ENCODE results near the gene SNX27. TPM values are rescaled to one million over a fixed set of nuclear protein-coding genes. Genes with fewer than 3 reads are reported as not detected.

The SNX27 gene
- total RNA-seq, 2 experiments from 2014 or later = 13.2 to 13.3 TPM

DNA sequence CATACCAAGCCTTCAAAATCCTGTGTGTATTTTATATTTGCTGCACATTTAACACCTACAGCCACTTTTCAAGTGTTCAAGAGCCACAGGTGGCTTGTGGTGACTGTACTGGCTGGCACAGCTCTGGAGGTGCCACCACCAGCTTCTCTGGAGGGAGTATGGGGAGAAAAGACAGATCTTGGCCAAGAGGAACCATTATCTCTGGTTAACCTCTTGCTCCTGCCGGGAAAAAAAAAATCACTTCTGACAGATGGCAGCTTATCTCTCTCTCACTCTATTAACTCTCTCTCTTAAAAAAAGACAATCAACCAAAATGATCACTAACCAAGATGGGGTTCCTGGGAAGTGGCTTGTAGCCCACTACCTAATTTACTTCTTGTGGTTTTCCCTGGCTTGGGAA, 108.3 kb downstream of the SNX27 start:
- ATAC-seq (ENCODE audit: poor library complexity) = no peak
- no peaks in the 10 kb centered on the region for H3K36me3 Mint-ChIP-seq (ENCODE audit: low read depth)
- intact Hi-C loops (cut with DNase I, micrococcal nuclease) = no loop called here
- no peaks in the 10 kb centered on the region for H3K9me3 Mint-ChIP-seq
- peak overlapping the region; percentile 81 for H3K4me3 Mint-ChIP-seq
- ChIA-PET CTCF (interaction anchor here (1.1 kb wide), 2 partner anchors 15 kb away, joined by 3 read pairs; no protein-coding TSS in a partner anchor), POLR2A (interaction anchor here (1.0 to 1.6 kb wide), 2 partner anchors 43 to 209 kb away, joined by 3 to 7 read pairs; partner anchors contain the start of genes CGN and MRPL9)
- TF ChIP-seq, protein P1, sequence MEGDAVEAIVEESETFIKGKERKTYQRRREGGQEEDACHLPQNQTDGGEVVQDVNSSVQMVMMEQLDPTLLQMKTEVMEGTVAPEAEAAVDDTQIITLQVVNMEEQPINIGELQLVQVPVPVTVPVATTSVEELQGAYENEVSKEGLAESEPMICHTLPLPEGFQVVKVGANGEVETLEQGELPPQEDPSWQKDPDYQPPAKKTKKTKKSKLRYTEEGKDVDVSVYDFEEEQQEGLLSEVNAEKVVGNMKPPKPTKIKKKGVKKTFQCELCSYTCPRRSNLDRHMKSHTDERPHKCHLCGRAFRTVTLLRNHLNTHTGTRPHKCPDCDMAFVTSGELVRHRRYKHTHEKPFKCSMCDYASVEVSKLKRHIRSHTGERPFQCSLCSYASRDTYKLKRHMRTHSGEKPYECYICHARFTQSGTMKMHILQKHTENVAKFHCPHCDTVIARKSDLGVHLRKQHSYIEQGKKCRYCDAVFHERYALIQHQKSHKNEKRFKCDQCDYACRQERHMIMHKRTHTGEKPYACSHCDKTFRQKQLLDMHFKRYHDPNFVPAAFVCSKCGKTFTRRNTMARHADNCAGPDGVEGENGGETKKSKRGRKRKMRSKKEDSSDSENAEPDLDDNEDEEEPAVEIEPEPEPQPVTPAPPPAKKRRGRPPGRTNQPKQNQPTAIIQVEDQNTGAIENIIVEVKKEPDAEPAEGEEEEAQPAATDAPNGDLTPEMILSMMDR (IDR thresholded peaks at IDR 0.05) = no peak
- H3K36me3 ChIP-seq (ENCODE audit: insufficient read depth, low read length) = no peaks in the 10 kb centered on the region
- no peak overlapping the region for H3K27ac Mint-ChIP-seq
- peaks cover 52 to 54% of the 10 kb centered on the region in 2 experiments for H3K27me3 ChIP-seq (ENCODE audit: control insufficient read depth in 1 of 2, insufficient read depth in 2 of 2, low read length in 2 of 2)
- peaks cover 34% of the 10 kb centered on the region for H3K4me1 Mint-ChIP-seq (ENCODE audit: low read depth)
- no peak overlapping the region for H3K27ac ChIP-seq (ENCODE audit: low read depth in 1 of 2, low read length in 2 of 2)
- peaks cover 25% of the 10 kb centered on the region for H3K4me1 ChIP-seq (ENCODE audit: insufficient read depth, low read length)
- H3K9me3 ChIP-seq (ENCODE audit: control insufficient read depth in 1 of 2, insufficient read depth in 1 of 2, low read length in 2 of 2) = peaks cover 0 to 5% of the 10 kb centered on the region in 2 experiments
- no peak overlapping the region for H3K4me3 ChIP-seq (ENCODE audit: low read length)
- H3K27me3 Mint-ChIP-seq = peaks cover 85% of the 10 kb centered on the region
- DNase-seq = no peak

DNA sequence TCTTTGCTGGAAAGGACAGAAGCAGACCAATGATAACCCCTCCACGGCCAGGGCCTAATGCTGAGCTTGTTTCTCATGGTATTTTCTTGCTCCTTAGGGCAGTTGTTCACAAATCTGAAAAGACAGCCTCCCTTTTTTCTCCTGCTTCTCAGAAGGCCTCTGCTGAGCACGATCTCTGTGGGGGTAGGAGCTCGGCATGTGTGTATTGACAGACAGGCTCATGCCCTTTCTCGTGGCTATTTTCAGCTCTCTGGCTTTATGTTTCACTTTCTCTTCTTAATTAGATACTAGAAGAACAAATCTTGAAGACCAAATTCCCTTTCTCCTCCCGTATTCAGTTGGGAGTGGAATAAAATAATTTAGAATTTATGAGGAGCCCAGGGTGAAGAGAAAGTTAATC, 108.7 kb downstream of the SNX27 start:
- peaks cover 0 to 5% of the 10 kb centered on the region in 2 experiments for H3K9me3 ChIP-seq (ENCODE audit: control insufficient read depth in 1 of 2, insufficient read depth in 1 of 2, low read length in 2 of 2)
- intact Hi-C loops (cut with DNase I, micrococcal nuclease) = no loop called here
- DNase-seq (peak in 2 of 14 experiments; percentile 12 to 25), ATAC-seq (ENCODE audit: poor library complexity) (no peak)
- Mint-ChIP-seq H3K36me3 (ENCODE audit: low read depth) (no peaks in the 10 kb centered on the region), H3K4me1 (ENCODE audit: low read depth) (peaks cover 34% of the 10 kb centered on the region), H3K4me3 (peak overlapping the region; percentile 81), H3K9me3 (no peaks in the 10 kb centered on the region), H3K27me3 (peaks cover 85% of the 10 kb centered on the region), H3K27ac (no peak overlapping the region)
- H3K27ac ChIP-seq (ENCODE audit: low read depth in 1 of 2, low read length in 2 of 2) = no peak overlapping the region
- TF ChIP-seq, protein P1 (IDR thresholded peaks at IDR 0.05) = no peak
- ChIA-PET POLR2A (interaction anchor here (0.6 to 1.6 kb wide), 3 partner anchors 43 to 836 kb away, joined by 3 to 7 read pairs (median 3); partner anchors contain the start of genes CGN and MRPL9), CTCF (interaction anchor here (1.1 kb wide), 2 partner anchors 14 to 15 kb away, joined by 3 read pairs; no protein-coding TSS in a partner anchor)
- peak overlapping the region; percentile 56 for H3K4me3 ChIP-seq (ENCODE audit: low read length)
- H3K36me3 ChIP-seq (ENCODE audit: insufficient read depth, low read length) = no peaks in the 10 kb centered on the region
- H3K4me1 ChIP-seq (ENCODE audit: insufficient read depth, low read length) = peaks cover 25% of the 10 kb centered on the region
- H3K27me3 ChIP-seq (ENCODE audit: control insufficient read depth in 1 of 2, insufficient read depth in 2 of 2, low read length in 2 of 2) = peaks cover 49 to 50% of the 10 kb centered on the region in 2 experiments

DNA sequence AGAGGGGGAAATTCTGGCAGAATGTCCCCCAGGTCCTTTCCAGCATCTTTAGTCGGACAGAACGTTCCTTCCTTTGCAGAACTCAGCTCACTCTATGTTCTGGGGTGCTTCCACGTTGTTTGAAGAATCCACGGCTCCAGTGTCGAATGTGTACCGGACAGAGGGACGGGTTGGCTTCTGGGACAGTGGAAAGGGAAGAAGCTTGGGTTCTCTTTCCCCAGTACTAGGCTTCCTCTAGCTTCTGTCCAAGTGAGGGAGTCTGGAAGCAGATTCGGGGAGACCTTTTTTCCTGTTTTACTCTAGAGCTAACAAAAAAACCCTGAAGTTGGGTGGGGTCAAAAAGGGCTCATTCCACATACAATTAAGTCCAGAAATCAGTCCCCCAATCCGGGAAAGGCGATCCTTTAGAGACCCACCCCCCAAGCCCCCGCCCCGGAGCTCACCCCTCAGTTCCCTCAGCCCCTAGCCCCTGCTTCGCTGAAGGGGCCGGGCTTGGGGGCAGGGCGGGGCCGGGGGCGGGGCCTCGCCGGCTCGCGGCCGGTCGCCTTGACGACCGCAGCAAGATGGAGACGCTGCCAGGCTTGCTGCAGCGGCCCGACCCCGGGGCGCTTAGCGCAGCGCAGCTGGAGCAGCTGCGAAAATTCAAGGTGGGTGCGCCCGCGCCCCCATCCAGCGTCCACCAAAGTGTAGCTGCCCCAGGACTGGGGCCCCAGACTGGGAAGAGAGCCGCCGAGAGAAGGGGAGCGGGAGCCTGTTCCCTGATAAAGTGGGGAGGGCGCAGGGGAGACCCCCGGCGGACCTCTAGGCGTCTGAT, 109.3 kb downstream of the SNX27 start, which contains the start of gene RIIAD1:
TSS of gene RIIAD1 (plus strand) at position 549 of the 814 bp plus-strand sequence. CDS start at position 564, 15 bp downstream.
- Histone ChIP-seq H3K4me1 (ENCODE audit: insufficient read depth, low read length) (peaks cover 25% of the 10 kb centered on the region), H3K4me3 (ENCODE audit: low read length) (peak within 1 kb of the TSS; percentile 56), H3K36me3 (ENCODE audit: insufficient read depth, low read length) (no peaks in the 10 kb centered on the region), H3K27me3 (ENCODE audit: control insufficient read depth in 1 of 2, insufficient read depth in 2 of 2, low read length in 2 of 2) (peaks cover 43 to 44% of the 10 kb centered on the region in 2 experiments), H3K9me3 (ENCODE audit: control insufficient read depth in 1 of 2, insufficient read depth in 1 of 2, low read length in 2 of 2) (peaks cover 0 to 2% of the 10 kb centered on the region in 2 experiments), H3K27ac (ENCODE audit: low read depth in 1 of 2, low read length in 2 of 2) (no peak within 1 kb of the TSS)
- Mint-ChIP-seq H3K4me3 (peak within 1 kb of the TSS; percentile 81), H3K9me3 (no peaks in the 10 kb centered on the region), H3K27ac (no peak within 1 kb of the TSS), H3K4me1 (ENCODE audit: low read depth) (peaks cover 34% of the 10 kb centered on the region), H3K36me3 (ENCODE audit: low read depth) (no peaks in the 10 kb centered on the region), H3K27me3 (peaks cover 85% of the 10 kb centered on the region)
- peak; percentile 87 for ATAC-seq (ENCODE audit: poor library complexity)
- ChIA-PET CTCF (interaction anchor here (1.1 kb wide), 2 partner anchors 14 to 16 kb away, joined by 3 read pairs; no protein-coding TSS in a partner anchor), POLR2A (interaction anchor here (0.6 to 1.6 kb wide), 4 partner anchors 42 to 837 kb away, joined by 3 to 7 read pairs (median 3); partner anchors contain the start of genes CGN and MRPL9)
- TF ChIP-seq, protein P1 (IDR thresholded peaks at IDR 0.05) = no peak
- intact Hi-C loops (cut with DNase I, micrococcal nuclease) = no loop called here
- peak in 13 of 14 experiments; percentile 10 to 76 (median 43) for DNase-seq

Measured in CD4-positive, alpha-beta T cell (primary cell).